GM12873 (cell line): ENCODE results near the gene NFIB.

ENCODE experiments used
- CTCF ChIP-seq: IDR thresholded peaks from 2 replicates; pipeline ENCODE4 v1.5.1; 2012; ENCODE audit warnings: low read depth, mild to moderate bottlenecking, moderate library complexity, low read length, control low read depth; ENCODE audit not compliant: insufficient read depth; ENCODE audit errors: missing control alignments

Gene NFIB

DNA sequence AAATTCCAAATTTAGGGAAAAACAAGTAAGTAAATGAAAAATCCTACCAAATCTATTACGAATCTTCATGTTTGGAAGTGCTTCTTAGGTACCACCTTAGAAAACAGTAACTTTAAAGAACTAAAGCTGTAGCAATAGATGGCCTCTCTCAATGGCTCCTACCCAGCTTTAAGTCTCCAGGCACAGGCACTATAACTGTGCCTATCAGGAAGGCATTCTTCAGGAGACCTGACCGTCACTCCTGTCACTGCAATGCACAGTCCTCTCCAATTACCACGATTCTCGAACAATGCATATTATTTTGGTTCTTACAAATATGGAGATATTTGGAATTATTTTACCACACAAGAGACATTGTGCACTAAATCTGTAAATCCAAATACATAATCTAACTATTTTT, 12.9 kb downstream of the NFIB start:
- TF ChIP-seq CTCF, result no peak

DNA sequence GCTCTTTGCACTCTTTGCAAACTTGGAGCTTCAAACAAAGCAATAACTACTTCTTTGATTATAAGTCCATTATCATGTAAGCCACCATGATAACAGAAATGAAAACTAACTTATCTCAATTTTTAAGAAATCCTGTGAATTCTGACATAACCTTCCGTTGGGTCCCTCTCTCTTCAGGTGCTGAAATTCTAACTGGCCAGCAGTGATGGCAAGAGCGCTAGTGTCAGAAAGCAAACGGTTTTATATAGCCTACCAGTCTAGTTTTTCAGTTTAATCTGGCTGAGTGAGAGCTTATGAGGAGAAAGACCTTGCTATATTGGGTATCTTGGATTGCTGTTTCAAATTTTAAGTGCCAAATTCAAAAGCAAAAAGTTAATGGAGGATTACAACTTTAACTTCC, 13.4 kb downstream of the NFIB start:
- TF ChIP-seq CTCF, result no peak

DNA sequence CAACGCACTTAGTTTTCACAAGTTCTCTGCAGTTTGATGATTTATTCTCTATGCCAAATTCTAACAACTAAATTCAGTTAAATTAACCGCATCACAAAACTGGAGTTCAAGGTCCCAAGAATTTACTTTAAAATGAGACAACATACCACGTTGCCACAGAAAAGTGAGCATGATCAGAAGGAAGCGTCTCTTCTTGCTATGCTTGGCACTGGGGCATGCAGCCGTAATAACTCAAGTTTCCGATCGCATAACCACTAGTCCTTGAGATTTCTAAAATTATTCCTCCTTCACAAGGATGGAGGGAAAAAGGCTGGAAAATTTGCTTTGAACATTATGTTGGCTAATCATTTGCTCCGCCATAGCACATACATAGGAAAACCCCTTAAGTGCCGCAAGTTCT, 13.9 kb downstream of the NFIB start:
- no peak for TF ChIP-seq CTCF

DNA sequence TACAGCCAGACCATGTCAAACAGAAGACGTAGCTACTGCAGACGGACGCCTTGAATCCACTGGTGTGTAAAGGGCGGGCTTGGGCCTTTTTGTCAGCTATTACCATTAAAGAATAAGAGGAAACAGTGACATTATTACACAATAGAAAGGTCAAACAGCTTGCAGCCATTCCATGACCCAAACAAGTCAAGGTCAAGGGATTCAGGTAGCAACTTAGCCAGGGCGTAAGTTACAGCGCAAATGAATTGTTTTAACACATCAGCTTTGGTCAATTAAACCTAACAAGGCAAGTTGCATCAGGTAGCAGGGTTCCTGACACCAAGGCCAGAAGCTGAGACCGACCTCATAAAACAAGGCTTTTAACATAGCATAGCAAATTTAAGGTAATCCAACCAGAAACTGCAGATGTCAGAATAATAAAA, 15.3 kb downstream of the NFIB start:
- no peak for TF ChIP-seq CTCF

DNA sequence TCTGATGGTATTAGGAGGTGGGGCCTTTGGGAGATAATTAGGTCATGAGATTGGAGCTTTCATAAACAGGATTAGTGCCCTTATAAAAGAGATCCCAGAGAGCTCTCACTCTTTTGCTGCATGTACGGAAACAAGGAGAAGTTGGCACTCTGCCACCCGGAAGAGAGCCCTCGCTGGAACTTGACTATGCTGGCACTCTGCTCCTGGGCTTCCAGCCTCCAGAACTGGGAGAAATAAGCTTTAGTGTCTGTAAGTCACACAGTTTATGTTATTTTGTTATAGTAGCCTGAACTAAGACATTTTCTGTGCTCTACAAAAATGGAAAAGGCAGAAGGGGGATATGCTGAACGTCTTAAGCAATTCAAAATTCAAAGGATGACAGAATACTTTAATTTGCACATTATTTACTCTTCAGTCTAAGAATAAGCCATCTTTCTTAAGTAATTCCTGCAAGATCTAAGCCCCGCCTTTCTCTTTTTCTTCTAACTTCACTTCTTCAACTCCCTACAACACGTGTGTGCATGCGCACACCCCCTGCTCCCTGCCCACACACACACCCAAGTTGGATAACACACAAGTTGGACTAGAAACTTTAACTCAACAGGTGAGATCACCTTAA, 17.3 kb downstream of the NFIB start:
- no peak for TF ChIP-seq CTCF

DNA sequence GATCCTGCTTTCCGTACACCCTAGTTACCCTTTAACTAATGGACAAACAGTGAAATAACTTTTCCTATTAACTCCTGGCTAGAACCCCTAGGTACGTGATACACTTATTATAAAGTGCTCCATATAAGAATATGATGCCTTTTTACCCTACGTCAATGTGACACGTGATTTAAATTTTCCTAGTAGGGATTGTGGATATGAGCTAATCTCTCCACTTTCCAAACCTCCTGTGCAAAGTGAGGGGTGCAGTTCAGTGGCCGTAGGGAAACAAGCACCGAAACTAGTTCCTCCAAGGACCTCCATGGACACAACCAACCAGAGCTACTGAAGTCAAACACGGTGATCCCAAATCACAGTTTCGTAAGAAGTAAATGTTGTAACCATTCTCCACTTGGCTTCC, 19.3 kb downstream of the NFIB start:
- no peak for TF ChIP-seq CTCF

GRCh38 chr9:14293801-14294200, 20.1 kb downstream of the NFIB start:
- TF ChIP-seq CTCF, result no peak
